Smooth muscle cell (in vitro differentiated cells): ENCODE results near the gene ZNHIT2. TPM values are rescaled to one million over a fixed set of nuclear protein-coding genes. Genes with fewer than 3 reads are reported as not detected.

Experiments used
- DNase-seq: peaks from one replicate; lab custom pipeline; 2025; ENCODE audit not compliant: unreplicated experiment; lab: John Stamatoyannopoulos, UW
- H2AFZ ChIP-seq: fragments of 200-600 bp; sonication (generic); 2 replicates; pipeline ENCODE4 v1.6.0; 2016; ENCODE audit warnings: antibody characterized with exemption, low read depth, mild to moderate bottlenecking
- H3F3A ChIP-seq: fragments of 200-600 bp; sonication (generic); 2 replicates; pipeline ENCODE4 v1.6.0; 2017; ENCODE audit warnings: antibody characterized with exemption, low read depth
- H3K27ac ChIP-seq: fragments of 200-600 bp; sonication (generic); 2 replicates; pipeline ENCODE4 v1.5.1; 2016; ENCODE audit warnings: low read depth, mild to moderate bottlenecking
- H3K27me3 ChIP-seq: fragments of 200-600 bp; sonication (generic); 2 replicates; pipeline ENCODE4 v1.6.1; 2016; ENCODE audit warnings: low read depth, mild to moderate bottlenecking
- H3K36me3 ChIP-seq: fragments of 200-600 bp; sonication (generic); 2 replicates; pipeline ENCODE4 v1.5.1; 2016; ENCODE audit warnings: low read depth
- H3K4me1 ChIP-seq: fragments of 200-600 bp; sonication (generic); 2 replicates; pipeline ENCODE4 v1.5.1; 2016; ENCODE audit warnings: low read depth
- H3K4me2 ChIP-seq: fragments of 200-600 bp; sonication (generic); 2 replicates; pipeline ENCODE4 v1.6.0; 2016; ENCODE audit warnings: mild to moderate bottlenecking
- H3K4me3 ChIP-seq: fragments of 200-600 bp; sonication (generic); 2 replicates; pipeline ENCODE4 v1.5.1; 2016; ENCODE audit warnings: mild to moderate bottlenecking
- H3K79me2 ChIP-seq: fragments of 200-600 bp; sonication (generic); 2 replicates; pipeline ENCODE4 v1.6.0; 2016; ENCODE audit warnings: low read depth, mild to moderate bottlenecking
- H3K9ac ChIP-seq: fragments of 200-600 bp; sonication (generic); 2 replicates; pipeline ENCODE4 v1.6.0; 2016; ENCODE audit warnings: low read depth
- H3K9me3 ChIP-seq: fragments of 200-600 bp; sonication (generic); replicated peaks from 2 replicates; pipeline ENCODE4 v1.5.1; 2016; ENCODE audit warnings: low read depth
- H4K20me1 ChIP-seq: fragments of 200-600 bp; sonication (generic); 2 replicates; pipeline ENCODE4 v1.6.0; 2016; ENCODE audit warnings: low read depth
- CTCF ChIP-seq: fragments of 200-600 bp; sonication (generic); IDR thresholded peaks from 2 replicates; pipeline ENCODE4 v1.5.1; 2017; ENCODE audit warnings: borderline replicate concordance, mild to moderate bottlenecking, antibody characterized with exemption; ENCODE audit not compliant: insufficient read depth, poor library complexity, severe bottlenecking
- WGBS: methylation state at CpG from one replicate; pipeline ENCODE4 v1.1.7; 2016; ENCODE audit warnings: low lambda C conversion rate; 5-methylcytosine and 5-hydroxymethylcytosine counted together
- polyA plus RNA-seq: library from polyadenylated mRNA; unstranded; fragments of >200 nt; fragmentation: Nextera tagmentation; extraction: Ambion mirVana; gene quantifications from 2 replicates; pipeline ENCODE4 v1.2.1, GENCODE V29; 2016
- total RNA-seq: library from RNA; depleted of rRNA; stranded (reverse); fragments of >200 nt; gene quantifications from 2 replicates; pipeline ENCODE4 v1.2.3, GENCODE V29; 2014

Gene ZNHIT2
- total and polyA plus RNA-seq, 2 experiments from 2014 or later, result 9.1 to 14.5 TPM

- DNase-seq, result no peak
- H2AFZ ChIP-seq, result no peak overlapping the region
- no peaks in the 10 kb centered on the region for H3K36me3 ChIP-seq
- H3K27ac ChIP-seq, result no peak overlapping the region
- no peaks in the 10 kb centered on the region for H3F3A ChIP-seq
- no peaks in the 10 kb centered on the region for H4K20me1 ChIP-seq
- TF ChIP-seq CTCF, result no peak
- H3K4me2 ChIP-seq, result no peak overlapping the region
- no peaks in the 10 kb centered on the region for H3K4me1 ChIP-seq
- 78% methylated on average over 4 of the region's 4 CpGs for WGBS
- no peak overlapping the region for H3K9ac ChIP-seq
- H3K27me3 ChIP-seq, result no peaks in the 10 kb centered on the region
- H3K4me3 ChIP-seq, result no peak overlapping the region
- no peaks in the 10 kb centered on the region for H3K79me2 ChIP-seq
- H3K9me3 ChIP-seq, result no peaks in the 10 kb centered on the region
These were observed 45.4 kb downstream of the ZNHIT2 start for GRCh38 chr11:65071907-65072630.

- Histone ChIP-seq H3K79me2 (no peaks in the 10 kb centered on the region), H3K27ac (no peak overlapping the region), H3K36me3 (no peaks in the 10 kb centered on the region), H3F3A (no peaks in the 10 kb centered on the region), H2AFZ (no peak overlapping the region), H3K4me3 (no peak overlapping the region), H3K4me2 (no peak overlapping the region), H3K27me3 (no peaks in the 10 kb centered on the region), H3K9ac (no peak overlapping the region), H3K4me1 (no peaks in the 10 kb centered on the region), H4K20me1 (no peaks in the 10 kb centered on the region), H3K9me3 (no peaks in the 10 kb centered on the region)
- WGBS, result 85% methylated on average over 9 of the region's 9 CpGs
- no peak for TF ChIP-seq CTCF
- no peak for DNase-seq
These were observed 48.3 kb downstream of the ZNHIT2 start for GRCh38 chr11:65069217-65069616.

GRCh38 chr11:65067446-65067845 is 50.1 kb downstream of the ZNHIT2 start:
- H3K79me2 ChIP-seq, result no peaks in the 10 kb centered on the region
- TF ChIP-seq CTCF, result no peak
- H4K20me1 ChIP-seq, result no peaks in the 10 kb centered on the region
- H3K4me3 ChIP-seq, result no peak overlapping the region
- no peak overlapping the region for H3K27ac ChIP-seq
- WGBS, result 88% methylated on average over 10 of the region's 10 CpGs
- H3K9ac ChIP-seq, result no peak overlapping the region
- H3F3A ChIP-seq, result no peaks in the 10 kb centered on the region
- H3K36me3 ChIP-seq, result no peaks in the 10 kb centered on the region
- DNase-seq, result no peak
- no peaks in the 10 kb centered on the region for H3K4me1 ChIP-seq
- no peak overlapping the region for H2AFZ ChIP-seq
- H3K27me3 ChIP-seq, result no peaks in the 10 kb centered on the region
- H3K4me2 ChIP-seq, result no peak overlapping the region
- H3K9me3 ChIP-seq, result no peaks in the 10 kb centered on the region

- Histone ChIP-seq H2AFZ (no peak overlapping the region), H3K4me1 (no peaks in the 10 kb centered on the region), H3K27ac (no peak overlapping the region), H4K20me1 (no peaks in the 10 kb centered on the region), H3K79me2 (no peaks in the 10 kb centered on the region), H3K9ac (no peak overlapping the region), H3K4me2 (no peak overlapping the region), H3F3A (no peaks in the 10 kb centered on the region), H3K9me3 (no peaks in the 10 kb centered on the region), H3K4me3 (no peak overlapping the region), H3K27me3 (no peaks in the 10 kb centered on the region), H3K36me3 (no peaks in the 10 kb centered on the region)
- DNase-seq, result no peak
- 82% methylated on average over 4 of the region's 4 CpGs for WGBS
- no peak for TF ChIP-seq CTCF
These were observed 50.7 kb downstream of the ZNHIT2 start for GRCh38 chr11:65066805-65067291.
